Activated T-helper 1 cell treated with anti-CD3 and anti-CD28 coated beads, Interleukin-2, amount 50 U/mL, for 16 hours (primary cell): ENCODE measurements around the gene CCR1.
"Not testable (repeated sequence)": the region's sequence is repeated elsewhere in the genome, so short reads cannot be mapped to it uniquely, and the experiment has no call there.

ENCODE experiments used
- DNase-seq, 2 donors: peaks; one replicate each; pipeline ENCODE4 v3.0.0-alpha.2; 2020; ENCODE audit warnings: low read depth in 1 of 2, low spot score in 1 of 2

CCR1 gene

DNA sequence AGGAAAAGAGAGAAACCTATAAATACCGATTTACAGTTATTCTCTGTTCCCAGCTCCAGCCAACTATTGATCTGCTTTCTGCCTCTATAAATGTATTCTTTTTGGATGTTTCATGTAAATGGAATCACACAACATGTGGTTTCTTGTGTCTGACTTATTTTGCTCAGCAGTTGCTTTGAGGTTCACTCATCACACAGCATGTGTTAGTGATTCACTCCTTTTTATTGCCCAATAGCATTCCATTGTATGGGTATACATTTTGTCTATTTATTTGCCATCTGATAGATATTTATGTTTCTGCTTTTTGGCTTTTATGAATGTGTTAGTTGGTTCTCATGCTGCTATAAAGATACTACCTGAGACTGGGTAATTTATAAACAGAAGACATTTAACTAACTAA, 23.6 kb downstream of the CCR1 start:
- no peak for DNase-seq

DNA sequence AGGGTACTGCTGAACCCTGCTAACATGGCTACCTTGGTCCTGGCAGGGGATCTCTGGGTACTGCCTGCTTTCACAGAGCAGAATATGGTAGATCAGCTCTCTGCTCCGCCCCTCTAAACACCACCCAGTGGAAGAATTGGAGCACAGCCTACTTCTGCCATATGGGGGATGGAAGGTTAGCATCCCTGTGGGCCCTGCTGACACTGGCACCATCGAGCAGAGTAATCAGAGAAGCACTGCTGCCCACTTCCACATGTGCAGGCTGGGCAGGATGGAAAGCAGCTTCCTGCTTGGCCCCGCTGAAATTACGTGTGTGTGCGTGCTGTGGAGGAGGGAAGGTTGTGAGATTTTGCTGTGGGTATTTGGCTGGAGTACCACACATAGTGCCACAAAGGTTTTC, 24.8 kb downstream of the CCR1 start:
- DNase-seq, result no peak

DNA sequence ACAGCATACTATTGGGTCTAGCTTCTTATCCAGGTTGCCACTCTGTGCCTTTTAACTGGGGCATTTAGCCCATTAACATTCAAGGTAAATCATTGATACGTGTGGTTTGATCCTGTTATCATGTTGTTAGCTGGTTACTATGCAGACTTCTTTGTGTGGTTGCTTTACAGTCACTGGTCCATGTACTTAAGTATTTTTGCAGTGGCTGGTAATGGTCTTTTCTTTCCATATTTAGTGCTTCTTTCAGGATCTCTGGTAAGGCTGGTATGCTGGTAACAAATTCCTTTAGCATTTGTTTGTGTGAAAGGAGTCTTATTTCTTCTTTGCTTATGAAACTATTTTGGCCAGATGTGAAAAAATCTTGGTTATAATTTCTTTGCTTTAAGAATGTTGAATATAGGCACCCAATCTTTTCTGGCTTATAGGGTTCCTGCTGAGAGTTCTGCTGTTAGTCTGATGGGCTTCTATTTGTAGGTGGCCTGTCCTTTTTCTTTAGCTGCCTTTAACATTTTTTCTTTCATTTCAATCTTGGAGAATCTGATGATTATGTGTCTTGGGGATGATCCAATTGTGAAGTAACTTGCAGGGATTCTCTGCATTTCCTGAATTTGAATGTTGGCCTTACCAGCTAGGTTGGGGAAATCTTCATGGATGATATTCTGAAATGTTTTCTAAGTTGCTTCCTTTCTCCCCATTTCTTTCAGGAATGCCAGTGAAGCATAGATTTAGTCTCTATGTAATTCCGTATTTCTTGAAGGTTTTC, 39.3 kb downstream of the CCR1 start:
- DNase-seq, result no peak

DNA sequence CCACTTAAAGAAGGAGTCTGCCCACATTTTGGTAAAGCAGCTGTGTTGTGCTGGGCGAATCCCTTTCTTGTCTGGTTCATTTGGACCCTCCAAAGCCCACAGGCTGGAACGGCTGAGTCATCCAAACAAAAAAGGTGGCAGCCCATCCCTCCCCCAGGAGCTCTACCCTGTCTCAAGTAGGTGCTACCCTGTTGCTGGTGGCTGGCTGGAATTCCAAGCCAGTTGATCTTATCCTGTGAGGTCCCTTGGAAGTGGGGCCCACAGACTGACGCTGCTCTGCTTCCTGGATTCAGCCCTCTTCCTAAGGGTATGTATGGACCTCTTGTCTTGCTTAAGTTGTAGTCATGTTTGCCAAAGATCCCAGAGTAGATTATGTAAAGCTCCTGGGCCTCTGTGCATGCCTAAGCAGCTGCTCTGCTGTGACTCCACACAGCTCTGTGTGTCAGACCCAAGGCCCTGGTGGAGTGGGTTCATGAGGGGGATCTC, 44.5 kb downstream of the CCR1 start:
- DNase-seq, result no peak

DNA sequence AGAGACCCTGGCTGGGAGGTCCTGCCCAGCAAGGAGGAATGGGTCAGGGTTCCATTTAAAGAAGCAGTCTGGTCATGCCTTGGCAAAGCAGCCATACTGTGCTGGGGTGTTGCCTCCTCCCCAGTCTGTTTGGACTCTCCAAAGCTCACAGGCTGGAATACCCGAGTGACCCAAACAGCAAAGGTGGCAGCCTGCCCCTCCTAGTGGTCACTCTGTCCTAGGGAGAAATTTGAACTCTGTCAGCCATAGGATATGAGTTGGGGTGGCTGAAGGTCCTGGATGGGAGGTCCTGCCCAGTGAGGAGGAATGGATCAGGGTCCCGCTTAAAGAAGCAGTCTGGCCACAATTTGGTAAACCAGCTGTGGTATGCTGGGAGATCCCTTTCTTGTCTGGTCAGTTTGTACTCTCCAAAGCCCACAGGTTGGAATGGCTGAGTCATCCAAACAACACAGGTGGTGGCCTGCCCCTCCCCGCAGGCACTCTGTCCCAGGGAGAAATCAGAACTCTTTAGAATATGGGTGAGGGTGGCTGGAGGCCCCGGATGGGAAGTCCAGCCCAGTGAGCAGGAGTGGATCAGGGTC, 45.0 kb downstream of the CCR1 start:
- no peak for DNase-seq

DNA sequence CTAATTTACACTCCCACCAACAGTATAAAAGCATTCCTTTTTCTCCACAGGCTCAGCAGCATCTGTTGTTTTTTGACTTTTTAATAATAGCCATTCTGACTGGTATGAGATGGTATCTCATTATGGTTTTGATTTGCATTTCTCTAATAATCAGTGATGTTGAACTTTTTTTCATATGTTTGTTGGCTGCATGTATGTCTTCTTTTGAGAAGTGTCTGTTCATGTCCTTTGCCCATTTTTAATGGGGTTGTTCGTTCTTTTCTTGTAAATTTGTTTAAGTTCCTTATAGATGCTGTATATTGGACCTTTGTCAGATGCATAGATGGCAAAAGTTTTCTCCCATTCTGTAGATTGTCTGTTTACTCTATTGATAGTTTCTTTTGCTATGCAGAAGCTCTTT, 50.4 kb downstream of the CCR1 start:
- not testable (repeated sequence) for DNase-seq

DNA sequence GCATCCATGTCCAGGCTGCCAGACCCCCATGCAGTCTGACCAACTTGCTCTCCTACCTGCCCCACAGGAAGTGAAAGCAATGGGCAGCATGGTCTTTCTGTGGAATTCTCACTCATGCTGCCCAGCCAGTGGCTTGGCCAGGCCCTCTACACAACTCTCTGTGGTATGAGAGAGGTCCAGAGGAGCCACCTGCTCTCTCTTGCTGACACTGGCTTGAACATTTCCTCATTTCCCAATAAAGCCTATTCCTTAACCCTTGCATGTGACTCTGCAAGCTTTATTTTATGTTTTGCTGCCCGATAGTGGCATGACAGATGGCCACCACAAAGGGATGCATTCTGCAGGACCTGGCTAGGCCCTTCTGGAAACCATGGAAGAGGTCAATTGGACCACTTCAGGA, 53.8 kb downstream of the CCR1 start:
- no peak for DNase-seq
